HEK293T (cell line): ENCODE measurements around the gene TMEM200B.

Experiments used
- CTCF ChIA-PET: fragments of 350-600 bp; formaldehyde crosslinking; extraction: SDS; loops from one replicate; lab custom pipeline; 2021; ENCODE audit warnings: antibody characterized with exemption, inconsistent platforms; lab: Yijun Ruan, JAX
- POLR2A ChIA-PET: fragments of 350-600 bp; formaldehyde crosslinking; extraction: SDS; loops from one replicate; lab custom pipeline; 2020; ENCODE audit warnings: antibody characterized with exemption, inconsistent platforms; lab: Yijun Ruan, JAX
- DNase-seq: peaks from one replicate; pipeline ENCODE4 v3.0.0; 2012; ENCODE audit warnings: mixed read lengths; ENCODE audit errors: extremely low spot score
- ARNT ChIP-seq: fragments of 450-650 bp; IDR thresholded peaks from 2 replicates; pipeline ENCODE4 v1.6.1; 2017; ENCODE audit warnings: mild to moderate bottlenecking
- BHLHE40 ChIP-seq: fragments of 450-650 bp; IDR thresholded peaks from 2 replicates; pipeline ENCODE4 v1.6.1; 2016; ENCODE audit warnings: mild to moderate bottlenecking, moderate library complexity, borderline replicate concordance
- CTBP1 ChIP-seq: fragments of 450-650 bp; IDR thresholded peaks from 2 replicates; pipeline ENCODE4 v1.6.1; 2016; ENCODE audit warnings: borderline replicate concordance
- ELF4 ChIP-seq: fragments of 450-650 bp; IDR thresholded peaks from 2 replicates; pipeline ENCODE4 v1.6.1; 2017; ENCODE audit warnings: antibody characterized with exemption
- FOXA1 ChIP-seq: fragments of 450-650 bp; IDR thresholded peaks from 2 replicates; pipeline ENCODE4 v1.6.1; 2016; ENCODE audit warnings: mild to moderate bottlenecking
- FOXK2 ChIP-seq: fragments of 450-650 bp; IDR thresholded peaks from 2 replicates; pipeline ENCODE4 v1.6.1; 2016; ENCODE audit warnings: mild to moderate bottlenecking
- FOXM1 ChIP-seq: fragments of 450-650 bp; IDR thresholded peaks from 2 replicates; pipeline ENCODE4 v1.6.1; 2017; ENCODE audit warnings: mild to moderate bottlenecking, borderline replicate concordance
- L3MBTL2 ChIP-seq: fragments of 450-650 bp; conservative IDR thresholded peaks from 2 replicates; pipeline ENCODE4 v1.6.1; 2016; ENCODE audit warnings: mild to moderate bottlenecking
- LEF1 ChIP-seq: fragments of 450-650 bp; IDR thresholded peaks from 2 replicates; pipeline ENCODE4 v1.6.1; 2017; ENCODE audit warnings: mild to moderate bottlenecking, borderline replicate concordance
- NFRKB ChIP-seq: fragments of 450-650 bp; IDR thresholded peaks from 2 replicates; pipeline ENCODE4 v1.6.1; 2016; ENCODE audit warnings: mild to moderate bottlenecking, moderate library complexity
- SP1 ChIP-seq: fragments of 450-650 bp; IDR thresholded peaks from 2 replicates; pipeline ENCODE4 v1.6.1; 2017
- SUZ12 ChIP-seq: fragments of 450-650 bp; IDR thresholded peaks from 2 replicates; pipeline ENCODE4 v1.6.1; 2016; ENCODE audit warnings: mild to moderate bottlenecking
- TARDBP ChIP-seq: fragments of 450-650 bp; IDR thresholded peaks from 2 replicates; pipeline ENCODE4 v1.6.1; 2016
- ZNF384 ChIP-seq: fragments of 450-650 bp; IDR thresholded peaks from 2 replicates; pipeline ENCODE4 v1.6.1; 2016
- TF ChIP-seq, protein P1 (sequence below): fragments of 450-650 bp; IDR thresholded peaks from 2 replicates; pipeline ENCODE4 v1.6.1; 2016

TMEM200B gene

GRCh38 chr1:29123887-29124365 lies at the start of gene TMEM200B:
TMEM200B (minus strand) TSS chr1:29123903; CDS start chr1:29121828, 2,075 bp downstream.
- ChIA-PET CTCF (no interaction called here), POLR2A (interaction anchor here (1.1 to 1.7 kb wide), 5 partner anchors 11 to 61 kb away, joined by 3 to 13 read pairs (median 4); partner anchors contain the start of gene SRSF4)
- DNase-seq = no peak
- no peak for TF ChIP-seq TARDBP
- no peak for TF ChIP-seq ZNF384
- no peak for TF ChIP-seq ARNT
- no peak for TF ChIP-seq ELF4
- TF ChIP-seq NFRKB = no peak
- no peak for TF ChIP-seq BHLHE40
- no peak for TF ChIP-seq FOXK2
- no peak for TF ChIP-seq FOXM1
- TF ChIP-seq SP1 = no peak
- TF ChIP-seq CTBP1 = no peak
- TF ChIP-seq LEF1 = no peak
- TF ChIP-seq, protein P1, sequence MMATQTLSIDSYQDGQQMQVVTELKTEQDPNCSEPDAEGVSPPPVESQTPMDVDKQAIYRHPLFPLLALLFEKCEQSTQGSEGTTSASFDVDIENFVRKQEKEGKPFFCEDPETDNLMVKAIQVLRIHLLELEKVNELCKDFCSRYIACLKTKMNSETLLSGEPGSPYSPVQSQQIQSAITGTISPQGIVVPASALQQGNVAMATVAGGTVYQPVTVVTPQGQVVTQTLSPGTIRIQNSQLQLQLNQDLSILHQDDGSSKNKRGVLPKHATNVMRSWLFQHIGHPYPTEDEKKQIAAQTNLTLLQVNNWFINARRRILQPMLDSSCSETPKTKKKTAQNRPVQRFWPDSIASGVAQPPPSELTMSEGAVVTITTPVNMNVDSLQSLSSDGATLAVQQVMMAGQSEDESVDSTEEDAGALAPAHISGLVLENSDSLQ = no peak

DNA sequence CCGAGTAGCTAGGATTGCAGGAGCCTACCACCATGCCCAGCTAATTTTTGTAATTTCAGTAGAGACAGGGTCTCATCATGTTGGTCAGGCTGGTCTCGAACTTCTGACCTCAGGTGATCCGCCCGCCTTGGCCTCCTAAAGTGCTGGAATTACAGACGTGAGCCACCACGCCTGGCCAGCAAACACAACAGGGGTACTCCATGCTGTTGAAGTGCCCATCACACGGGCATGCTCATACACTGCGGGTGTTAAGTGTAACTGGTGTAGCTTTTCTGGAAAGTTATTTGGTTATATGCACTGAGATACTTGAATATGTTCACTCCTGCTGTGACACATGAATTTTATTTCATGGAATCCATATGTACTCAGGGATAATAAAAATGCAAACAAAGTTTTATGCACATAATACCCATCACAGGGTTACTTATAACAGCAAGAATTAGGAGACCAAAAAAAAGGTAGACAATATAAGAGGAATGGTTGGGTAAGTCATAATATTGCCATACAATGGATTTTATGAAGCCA lies 48.8 kb upstream of the TMEM200B start:
- TF ChIP-seq FOXM1 = no peak
- TF ChIP-seq NFRKB = no peak
- TF ChIP-seq L3MBTL2 = no peak
- no peak for TF ChIP-seq SP1
- no peak for TF ChIP-seq BHLHE40
- no peak for TF ChIP-seq ZNF384
- TF ChIP-seq FOXA1 = no peak
- DNase-seq = no peak
- CTCF ChIA-PET = no interaction called here
- POLR2A ChIA-PET = interaction anchor here (2.3 kb wide), 1 partner anchor 9 kb away, joined by 12 read pairs; the partner anchor contains the start of gene SRSF4

DNA sequence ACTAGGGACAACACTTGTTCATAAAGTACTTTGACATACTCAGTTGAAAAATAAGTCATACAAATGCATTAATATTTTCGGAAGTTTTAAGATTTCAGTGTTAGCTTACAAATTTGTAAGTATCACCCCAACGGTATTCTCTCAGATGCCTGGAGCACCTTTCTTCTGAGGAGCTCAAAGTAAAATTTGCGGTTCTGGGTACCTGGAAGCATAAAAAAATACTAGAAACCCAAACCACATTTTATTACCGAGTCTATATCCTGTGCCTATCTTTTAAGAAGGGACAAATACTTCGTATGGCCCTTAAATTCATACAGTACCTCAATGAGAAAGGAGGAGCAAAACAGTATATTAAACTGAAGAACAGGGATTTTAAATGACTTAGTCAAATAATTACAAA lies 47.8 kb upstream of the TMEM200B start:
- DNase-seq = no peak
- ChIA-PET POLR2A (interaction anchor here (1.9 to 2.3 kb wide), 3 partner anchors 10 to 14 kb away, joined by 6 to 12 read pairs (median 6); partner anchors contain the start of gene SRSF4), CTCF (interaction anchor here (0.6 kb wide), 1 partner anchor 1881 kb away, joined by 4 read pairs; no protein-coding TSS in a partner anchor)
- TF ChIP-seq FOXA1 = no peak

DNA sequence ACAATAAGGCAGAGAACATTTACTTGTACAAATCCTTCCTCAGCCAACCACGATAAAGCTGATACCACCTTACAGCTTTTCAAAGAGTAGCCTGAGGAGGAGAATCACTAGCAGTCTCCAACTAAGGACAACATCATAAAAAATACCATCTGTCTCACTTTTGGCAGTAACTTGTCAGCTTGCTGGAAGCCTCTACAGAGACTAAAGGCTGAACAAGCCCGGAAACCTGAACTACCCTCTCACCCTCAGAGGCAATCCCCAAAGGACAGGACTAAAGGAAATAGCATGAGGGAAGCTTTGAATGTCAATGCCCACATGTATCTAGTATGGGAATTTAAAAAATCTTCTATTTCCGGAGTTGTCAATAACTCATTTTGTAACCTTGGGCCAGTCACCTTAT lies 47.4 kb upstream of the TMEM200B start:
- no peak for DNase-seq
- CTCF ChIA-PET = interaction anchor here (0.6 to 0.8 kb wide), 2 partner anchors 32 to 1881 kb away, joined by 3 to 4 read pairs; no protein-coding TSS in a partner anchor

GRCh38 chr1:29169976-29170375 lies 46.3 kb upstream of the TMEM200B start:
- POLR2A ChIA-PET = interaction anchor here (0.8 to 2.1 kb wide), 3 partner anchors 11 to 12 kb away, joined by 3 to 6 read pairs (median 6); partner anchors contain the start of gene SRSF4
- no peak for DNase-seq
- CTCF ChIA-PET = interaction anchor here (0.8 kb wide), 1 partner anchor 33 kb away, joined by 3 read pairs; no protein-coding TSS in a partner anchor
- no peak for TF ChIP-seq FOXK2
- TF ChIP-seq ZNF384 = no peak
- TF ChIP-seq BHLHE40 = no peak
- no peak for TF ChIP-seq SUZ12
- TF ChIP-seq, protein P1 = no peak
- TF ChIP-seq CTBP1 = no peak
- TF ChIP-seq FOXA1 = no peak
- no peak for TF ChIP-seq LEF1

More for the DNA sequence above, 47.4 kb upstream of the TMEM200B start:
- POLR2A ChIA-PET = interaction anchor here (1.9 to 2.3 kb wide), 3 partner anchors 10 to 13 kb away, joined by 6 to 12 read pairs (median 6); partner anchors contain the start of gene SRSF4
- TF ChIP-seq LEF1 (no peak), L3MBTL2 (no peak), SP1 (no peak), FOXM1 (no peak), ARNT (no peak), FOXK2 (no peak)

GRCh38 chr1:29167904-29168303 lies 44.2 kb upstream of the TMEM200B start:
- ChIA-PET POLR2A (interaction anchor here (2.3 kb wide), 1 partner anchor 14 kb away, joined by 27 read pairs; the partner anchor contains the start of gene SRSF4), CTCF (interaction anchor here (0.6 kb wide), 1 partner anchor 918 kb away, joined by 4 read pairs; no protein-coding TSS in a partner anchor)

More at GRCh38 chr1:29167904-29168303, 44.2 kb upstream of the TMEM200B start:
- no peak for DNase-seq
- no peak for TF ChIP-seq ZNF384
- TF ChIP-seq BHLHE40 = no peak
- TF ChIP-seq FOXK2 = no peak
- no peak for TF ChIP-seq TARDBP
- TF ChIP-seq, protein P1 = no peak
- no peak for TF ChIP-seq SUZ12
- TF ChIP-seq FOXM1 = no peak
- TF ChIP-seq FOXA1 = no peak
